ENCODE measurements around the gene MAP1LC3B2. TPM values are rescaled to one million over a fixed set of nuclear protein-coding genes. Genes with fewer than 3 reads are reported as not detected.

Gene MAP1LC3B2
- total and polyA plus RNA-seq, 2 of the 13 experiments (the other 11 are each of a cell fraction or from before 2014, with no cell fraction given), result 0.60 to 2.2 TPM

DNA sequence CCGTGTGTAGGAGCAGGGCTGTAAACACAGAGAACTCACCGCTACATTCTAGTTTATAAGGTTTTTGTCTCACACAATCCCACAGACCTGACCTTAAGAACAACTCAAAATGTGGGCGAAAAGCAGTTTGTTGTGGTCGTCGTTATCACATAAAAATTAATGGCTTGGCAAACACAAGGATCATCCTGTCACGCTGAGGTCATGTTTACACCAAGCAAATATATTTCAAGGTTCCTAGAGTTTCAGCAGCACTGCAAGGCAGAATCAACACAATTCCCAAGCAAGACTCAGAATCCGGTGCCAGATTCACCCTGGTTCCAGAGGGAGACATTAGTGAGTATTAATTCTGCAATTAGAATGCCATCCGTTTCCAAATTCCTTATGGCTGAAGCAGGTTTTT is 30.1 kb upstream of the MAP1LC3B2 start (continued):
- TF ChIP-seq, protein P1, sequence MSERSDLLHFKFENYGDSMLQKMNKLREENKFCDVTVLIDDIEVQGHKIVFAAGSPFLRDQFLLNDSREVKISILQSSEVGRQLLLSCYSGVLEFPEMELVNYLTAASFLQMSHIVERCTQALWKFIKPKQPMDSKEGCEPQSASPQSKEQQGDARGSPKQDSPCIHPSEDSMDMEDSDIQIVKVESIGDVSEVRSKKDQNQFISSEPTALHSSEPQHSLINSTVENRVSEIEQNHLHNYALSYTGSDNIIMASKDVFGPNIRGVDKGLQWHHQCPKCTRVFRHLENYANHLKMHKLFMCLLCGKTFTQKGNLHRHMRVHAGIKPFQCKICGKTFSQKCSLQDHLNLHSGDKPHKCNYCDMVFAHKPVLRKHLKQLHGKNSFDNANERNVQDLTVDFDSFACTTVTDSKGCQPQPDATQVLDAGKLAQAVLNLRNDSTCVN (CRISPR knock-in tag; IDR thresholded peaks at IDR 0.05; ENCODE audit: borderline replicate concordance), result no peak
- TF ChIP-seq, protein P2, sequence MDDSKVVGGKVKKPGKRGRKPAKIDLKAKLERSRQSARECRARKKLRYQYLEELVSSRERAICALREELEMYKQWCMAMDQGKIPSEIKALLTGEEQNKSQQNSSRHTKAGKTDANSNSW (CRISPR knock-in tag; IDR thresholded peaks at IDR 0.05; ENCODE audit: borderline replicate concordance), result no peak
- TF ChIP-seq, protein P3, sequence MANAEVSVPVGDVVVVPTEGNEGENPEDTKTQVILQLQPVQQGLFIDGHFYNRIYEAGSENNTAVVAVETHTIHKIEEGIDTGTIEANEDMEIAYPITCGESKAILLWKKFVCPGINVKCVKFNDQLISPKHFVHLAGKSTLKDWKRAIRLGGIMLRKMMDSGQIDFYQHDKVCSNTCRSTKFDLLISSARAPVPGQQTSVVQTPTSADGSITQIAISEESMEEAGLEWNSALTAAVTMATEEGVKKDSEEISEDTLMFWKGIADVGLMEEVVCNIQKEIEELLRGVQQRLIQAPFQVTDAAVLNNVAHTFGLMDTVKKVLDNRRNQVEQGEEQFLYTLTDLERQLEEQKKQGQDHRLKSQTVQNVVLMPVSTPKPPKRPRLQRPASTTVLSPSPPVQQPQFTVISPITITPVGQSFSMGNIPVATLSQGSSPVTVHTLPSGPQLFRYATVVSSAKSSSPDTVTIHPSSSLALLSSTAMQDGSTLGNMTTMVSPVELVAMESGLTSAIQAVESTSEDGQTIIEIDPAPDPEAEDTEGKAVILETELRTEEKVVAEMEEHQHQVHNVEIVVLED (CRISPR knock-in tag; IDR thresholded peaks at IDR 0.05; ENCODE audit: borderline replicate concordance), result no peak
- TF ChIP-seq FOSL2 (CRISPR knock-in tag; IDR thresholded peaks at IDR 0.05) (peak; percentile 66), ZIK1 (CRISPR knock-in tag; IDR thresholded peaks at IDR 0.05; ENCODE audit: borderline replicate concordance, low read depth) (no peak), SMARCE1 (IDR thresholded peaks at IDR 0.05; ENCODE audit: borderline replicate concordance) (no peak), TAF1 (CRISPR knock-in tag; IDR thresholded peaks at IDR 0.05) (no peak), ZNF720 (CRISPR knock-in tag; IDR thresholded peaks at IDR 0.05) (no peak), NRL (CRISPR knock-in tag; IDR thresholded peaks at IDR 0.05; ENCODE audit: borderline replicate concordance) (no peak), NR2F2 (IDR thresholded peaks at IDR 0.05; ENCODE audit: borderline replicate concordance, low read depth) (peak; percentile 97), ZFX (CRISPR knock-in tag; IDR thresholded peaks at IDR 0.05; ENCODE audit: low read depth) (no peak), ELF1 (CRISPR knock-in tag; IDR thresholded peaks at IDR 0.05) (no peak), NFIB (CRISPR knock-in tag; IDR thresholded peaks at IDR 0.05; ENCODE audit: borderline replicate concordance) (no peak)
- TF ChIP-seq, protein P4, sequence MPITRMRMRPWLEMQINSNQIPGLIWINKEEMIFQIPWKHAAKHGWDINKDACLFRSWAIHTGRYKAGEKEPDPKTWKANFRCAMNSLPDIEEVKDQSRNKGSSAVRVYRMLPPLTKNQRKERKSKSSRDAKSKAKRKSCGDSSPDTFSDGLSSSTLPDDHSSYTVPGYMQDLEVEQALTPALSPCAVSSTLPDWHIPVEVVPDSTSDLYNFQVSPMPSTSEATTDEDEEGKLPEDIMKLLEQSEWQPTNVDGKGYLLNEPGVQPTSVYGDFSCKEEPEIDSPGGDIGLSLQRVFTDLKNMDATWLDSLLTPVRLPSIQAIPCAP (CRISPR knock-in tag; IDR thresholded peaks at IDR 0.05; ENCODE audit: low read depth), result no peak
- TF ChIP-seq, protein P5, sequence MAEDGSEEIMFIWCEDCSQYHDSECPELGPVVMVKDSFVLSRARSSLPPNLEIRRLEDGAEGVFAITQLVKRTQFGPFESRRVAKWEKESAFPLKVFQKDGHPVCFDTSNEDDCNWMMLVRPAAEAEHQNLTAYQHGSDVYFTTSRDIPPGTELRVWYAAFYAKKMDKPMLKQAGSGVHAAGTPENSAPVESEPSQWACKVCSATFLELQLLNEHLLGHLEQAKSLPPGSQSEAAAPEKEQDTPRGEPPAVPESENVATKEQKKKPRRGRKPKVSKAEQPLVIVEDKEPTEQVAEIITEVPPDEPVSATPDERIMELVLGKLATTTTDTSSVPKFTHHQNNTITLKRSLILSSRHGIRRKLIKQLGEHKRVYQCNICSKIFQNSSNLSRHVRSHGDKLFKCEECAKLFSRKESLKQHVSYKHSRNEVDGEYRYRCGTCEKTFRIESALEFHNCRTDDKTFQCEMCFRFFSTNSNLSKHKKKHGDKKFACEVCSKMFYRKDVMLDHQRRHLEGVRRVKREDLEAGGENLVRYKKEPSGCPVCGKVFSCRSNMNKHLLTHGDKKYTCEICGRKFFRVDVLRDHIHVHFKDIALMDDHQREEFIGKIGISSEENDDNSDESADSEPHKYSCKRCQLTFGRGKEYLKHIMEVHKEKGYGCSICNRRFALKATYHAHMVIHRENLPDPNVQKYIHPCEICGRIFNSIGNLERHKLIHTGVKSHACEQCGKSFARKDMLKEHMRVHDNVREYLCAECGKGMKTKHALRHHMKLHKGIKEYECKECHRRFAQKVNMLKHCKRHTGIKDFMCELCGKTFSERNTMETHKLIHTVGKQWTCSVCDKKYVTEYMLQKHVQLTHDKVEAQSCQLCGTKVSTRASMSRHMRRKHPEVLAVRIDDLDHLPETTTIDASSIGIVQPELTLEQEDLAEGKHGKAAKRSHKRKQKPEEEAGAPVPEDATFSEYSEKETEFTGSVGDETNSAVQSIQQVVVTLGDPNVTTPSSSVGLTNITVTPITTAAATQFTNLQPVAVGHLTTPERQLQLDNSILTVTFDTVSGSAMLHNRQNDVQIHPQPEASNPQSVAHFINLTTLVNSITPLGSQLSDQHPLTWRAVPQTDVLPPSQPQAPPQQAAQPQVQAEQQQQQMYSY (CRISPR knock-in tag; IDR thresholded peaks at IDR 0.05), result peak; percentile 77
- TF ChIP-seq, protein P6, sequence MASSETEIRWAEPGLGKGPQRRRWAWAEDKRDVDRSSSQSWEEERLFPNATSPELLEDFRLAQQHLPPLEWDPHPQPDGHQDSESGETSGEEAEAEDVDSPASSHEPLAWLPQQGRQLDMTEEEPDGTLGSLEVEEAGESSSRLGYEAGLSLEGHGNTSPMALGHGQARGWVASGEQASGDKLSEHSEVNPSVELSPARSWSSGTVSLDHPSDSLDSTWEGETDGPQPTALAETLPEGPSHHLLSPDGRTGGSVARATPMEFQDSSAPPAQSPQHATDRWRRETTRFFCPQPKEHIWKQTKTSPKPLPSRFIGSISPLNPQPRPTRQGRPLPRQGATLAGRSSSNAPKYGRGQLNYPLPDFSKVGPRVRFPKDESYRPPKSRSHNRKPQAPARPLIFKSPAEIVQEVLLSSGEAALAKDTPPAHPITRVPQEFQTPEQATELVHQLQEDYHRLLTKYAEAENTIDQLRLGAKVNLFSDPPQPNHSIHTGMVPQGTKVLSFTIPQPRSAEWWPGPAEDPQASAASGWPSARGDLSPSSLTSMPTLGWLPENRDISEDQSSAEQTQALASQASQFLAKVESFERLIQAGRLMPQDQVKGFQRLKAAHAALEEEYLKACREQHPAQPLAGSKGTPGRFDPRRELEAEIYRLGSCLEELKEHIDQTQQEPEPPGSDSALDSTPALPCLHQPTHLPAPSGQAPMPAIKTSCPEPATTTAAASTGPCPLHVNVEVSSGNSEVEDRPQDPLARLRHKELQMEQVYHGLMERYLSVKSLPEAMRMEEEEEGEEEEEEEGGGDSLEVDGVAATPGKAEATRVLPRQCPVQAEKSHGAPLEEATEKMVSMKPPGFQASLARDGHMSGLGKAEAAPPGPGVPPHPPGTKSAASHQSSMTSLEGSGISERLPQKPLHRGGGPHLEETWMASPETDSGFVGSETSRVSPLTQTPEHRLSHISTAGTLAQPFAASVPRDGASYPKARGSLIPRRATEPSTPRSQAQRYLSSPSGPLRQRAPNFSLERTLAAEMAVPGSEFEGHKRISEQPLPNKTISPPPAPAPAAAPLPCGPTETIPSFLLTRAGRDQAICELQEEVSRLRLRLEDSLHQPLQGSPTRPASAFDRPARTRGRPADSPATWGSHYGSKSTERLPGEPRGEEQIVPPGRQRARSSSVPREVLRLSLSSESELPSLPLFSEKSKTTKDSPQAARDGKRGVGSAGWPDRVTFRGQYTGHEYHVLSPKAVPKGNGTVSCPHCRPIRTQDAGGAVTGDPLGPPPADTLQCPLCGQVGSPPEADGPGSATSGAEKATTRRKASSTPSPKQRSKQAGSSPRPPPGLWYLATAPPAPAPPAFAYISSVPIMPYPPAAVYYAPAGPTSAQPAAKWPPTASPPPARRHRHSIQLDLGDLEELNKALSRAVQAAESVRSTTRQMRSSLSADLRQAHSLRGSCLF (CRISPR knock-in tag; IDR thresholded peaks at IDR 0.05; ENCODE audit: borderline replicate concordance), result no peak
- TF ChIP-seq, protein P7, sequence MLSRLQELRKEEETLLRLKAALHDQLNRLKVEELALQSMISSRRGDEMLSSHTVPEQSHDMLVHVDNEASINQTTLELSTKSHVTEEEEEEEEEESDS (CRISPR knock-in tag; IDR thresholded peaks at IDR 0.05; ENCODE audit: borderline replicate concordance), result no peak
